ENCODE data around the gene TNRC18. TPM values are rescaled to one million over a fixed set of nuclear protein-coding genes. Genes with fewer than 3 reads are reported as not detected.

The TNRC18 gene
- total and polyA plus RNA-seq, 2 experiments from 2014 or later: 3.7 to 51.8 TPM

- H2AFZ ChIP-seq: no peak overlapping the region
- H3K27me3 ChIP-seq (replicated peaks; ENCODE audit: insufficient read depth): no peaks in the 10 kb centered on the region
- H4K20me1 ChIP-seq (ENCODE audit: insufficient read depth): peaks cover 22% of the 10 kb centered on the region
- no peak overlapping the region for H3K27ac ChIP-seq
- H3K36me3 ChIP-seq (ENCODE audit: low read depth): peaks cover 4% of the 10 kb centered on the region; the same call in 1 of the 2 replicates
- no peak overlapping the region for H3K4me2 ChIP-seq (ENCODE audit: unreplicated experiment)
- H3F3A ChIP-seq (ENCODE audit: insufficient read depth): no peaks in the 10 kb centered on the region
- H3K4me1 ChIP-seq (ENCODE audit: insufficient read depth): peaks cover 8% of the 10 kb centered on the region; the same call in 1 of the 2 replicates
- in situ Hi-C loops (cut with MboI): no loop called here
- H3K9ac ChIP-seq: no peak overlapping the region
- peaks cover 100% of the 10 kb centered on the region for H3K79me2 ChIP-seq (ENCODE audit: insufficient read depth)
- no peak for TF ChIP-seq EZH2 (IDR thresholded peaks at IDR 0.05; ENCODE audit: insufficient read depth, poor library complexity, severe bottlenecking)
- WGBS, 2 experiments (ENCODE audit: low coverage in 1 of 2, low lambda C conversion rate in 2 of 2, missing lambda C conversion rate in 2 of 2): 67 to 74% methylated on average over 9 to 11 of the region's 11 CpGs
- no peaks in the 10 kb centered on the region for H3K9me2 ChIP-seq (ENCODE audit: insufficient read depth)
- H3K4me3 ChIP-seq: no peak overlapping the region
- H3K9me3 ChIP-seq (ENCODE audit: low read depth): no peaks in the 10 kb centered on the region
- DNase-seq: no peak
These were observed 42.4 kb downstream of the TNRC18 start for GRCh38 chr7:5381071-5381772.

GRCh38 chr7:5380350-5381070, 43.1 kb downstream of the TNRC18 start:
- Histone ChIP-seq H3K79me2 (ENCODE audit: insufficient read depth) (peaks cover 100% of the 10 kb centered on the region), H3K27me3 (replicated peaks; ENCODE audit: insufficient read depth) (no peaks in the 10 kb centered on the region), H3K4me1 (ENCODE audit: insufficient read depth) (peaks cover 8% of the 10 kb centered on the region; the same call in 1 of the 2 replicates), H3K9me2 (ENCODE audit: insufficient read depth) (no peaks in the 10 kb centered on the region), H4K20me1 (ENCODE audit: insufficient read depth) (peaks cover 22% of the 10 kb centered on the region), H3K4me3 (no peak overlapping the region), H3K36me3 (ENCODE audit: low read depth) (no peaks in the 10 kb centered on the region; the same call in 1 of the 2 replicates), H3F3A (ENCODE audit: insufficient read depth) (no peaks in the 10 kb centered on the region), H3K9ac (no peak overlapping the region), H3K27ac (no peak overlapping the region), H2AFZ (no peak overlapping the region), H3K9me3 (ENCODE audit: low read depth) (no peaks in the 10 kb centered on the region), H3K4me2 (ENCODE audit: unreplicated experiment) (no peak overlapping the region)
- WGBS, 2 experiments (ENCODE audit: low coverage in 1 of 2, low lambda C conversion rate in 2 of 2, missing lambda C conversion rate in 2 of 2): 73 to 86% methylated on average over 18 to 20 of the region's 20 CpGs
- no peak for DNase-seq
- in situ Hi-C loops (cut with MboI): no loop called here
- TF ChIP-seq EZH2 (IDR thresholded peaks at IDR 0.05; ENCODE audit: insufficient read depth, poor library complexity, severe bottlenecking) (no peak), EZH2phosphoT487 (IDR thresholded peaks at IDR 0.05; ENCODE audit: insufficient read depth, low read depth) (no peak)

DNA sequence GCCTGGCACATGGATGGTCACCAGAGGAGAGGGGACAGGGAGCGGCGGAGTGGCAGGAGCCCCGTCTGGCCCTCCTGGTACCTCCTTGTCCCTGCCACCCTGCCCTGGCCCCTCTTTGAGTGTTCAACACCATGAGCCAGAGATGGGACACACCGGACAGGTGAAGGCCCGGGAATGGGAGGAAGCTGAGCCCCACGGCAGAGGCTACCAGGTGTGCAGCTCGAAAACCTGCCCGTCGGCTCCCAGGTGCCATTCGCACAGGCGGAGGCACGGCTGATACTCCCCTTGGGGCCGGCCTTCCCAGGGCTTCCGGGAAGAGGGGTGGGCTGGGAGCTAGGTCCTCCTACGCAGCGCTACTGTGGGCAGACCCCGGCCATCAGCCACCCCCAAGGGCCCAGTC, 44.1 kb downstream of the TNRC18 start:
- Histone ChIP-seq H3K36me3 (ENCODE audit: low read depth) (no peaks in the 10 kb centered on the region; the same call in 1 of the 2 replicates), H4K20me1 (ENCODE audit: insufficient read depth) (peaks cover 22% of the 10 kb centered on the region), H3K4me3 (no peak overlapping the region), H3K9me3 (ENCODE audit: low read depth) (no peaks in the 10 kb centered on the region), H3K4me2 (ENCODE audit: unreplicated experiment) (no peak overlapping the region), H3K4me1 (ENCODE audit: insufficient read depth) (peaks cover 8% of the 10 kb centered on the region; the same call in 1 of the 2 replicates), H3K27ac (no peak overlapping the region), H3K79me2 (ENCODE audit: insufficient read depth) (peaks cover 100% of the 10 kb centered on the region), H3K9ac (no peak overlapping the region), H2AFZ (no peak overlapping the region), H3F3A (ENCODE audit: insufficient read depth) (no peaks in the 10 kb centered on the region), H3K9me2 (ENCODE audit: insufficient read depth) (no peaks in the 10 kb centered on the region), H3K27me3 (replicated peaks; ENCODE audit: insufficient read depth) (no peaks in the 10 kb centered on the region)
- 81 to 85% methylated on average over 16 to 17 of the region's 17 CpGs for WGBS, 2 experiments (ENCODE audit: low coverage in 1 of 2, low lambda C conversion rate in 2 of 2, missing lambda C conversion rate in 2 of 2)
- DNase-seq: no peak
- in situ Hi-C loops (cut with MboI): no loop called here
- TF ChIP-seq EZH2 (IDR thresholded peaks at IDR 0.05; ENCODE audit: insufficient read depth, poor library complexity, severe bottlenecking) (no peak), EZH2phosphoT487 (IDR thresholded peaks at IDR 0.05; ENCODE audit: insufficient read depth, low read depth) (no peak)

GRCh38 chr7:5377816-5378215, 45.8 kb downstream of the TNRC18 start:
- WGBS, 2 experiments (ENCODE audit: low coverage in 1 of 2, low lambda C conversion rate in 2 of 2, missing lambda C conversion rate in 2 of 2): 85 to 92% methylated on average over 13 to 16 of the region's 16 CpGs
- Histone ChIP-seq H3K4me2 (ENCODE audit: unreplicated experiment) (no peak overlapping the region), H3K4me3 (no peak overlapping the region), H3K36me3 (ENCODE audit: low read depth) (no peaks in the 10 kb centered on the region; the same call in 1 of the 2 replicates), H3K9me3 (ENCODE audit: low read depth) (no peaks in the 10 kb centered on the region), H3K9ac (no peak overlapping the region), H4K20me1 (ENCODE audit: insufficient read depth) (peaks cover 22% of the 10 kb centered on the region), H3K27me3 (replicated peaks; ENCODE audit: insufficient read depth) (no peaks in the 10 kb centered on the region), H3K27ac (no peak overlapping the region), H3K79me2 (ENCODE audit: insufficient read depth) (peaks cover 99% of the 10 kb centered on the region), H3F3A (ENCODE audit: insufficient read depth) (no peaks in the 10 kb centered on the region), H2AFZ (no peak overlapping the region), H3K9me2 (ENCODE audit: insufficient read depth) (no peaks in the 10 kb centered on the region), H3K4me1 (ENCODE audit: insufficient read depth) (peaks cover 4% of the 10 kb centered on the region; the same call in 1 of the 2 replicates)
- in situ Hi-C loops (cut with MboI): no loop called here
- no peak for DNase-seq
- TF ChIP-seq EZH2 (IDR thresholded peaks at IDR 0.05; ENCODE audit: insufficient read depth, poor library complexity, severe bottlenecking) (no peak), EZH2phosphoT487 (IDR thresholded peaks at IDR 0.05; ENCODE audit: insufficient read depth, low read depth) (no peak)

Measured in GM23248 (cell line).